Subcutaneous abdominal adipose tissue (tissue), 5 donors: ENCODE results near the gene ATP6V0D1.
"Not testable (repeated sequence)": the region's sequence is repeated elsewhere in the genome, so short reads cannot be mapped to it uniquely, and the experiment has no call there.

Experiments used
- H3K27ac ChIP-seq: one replicate; pipeline ENCODE4 v1.7.0; 2013; ENCODE audit warnings: low read depth, mild to moderate bottlenecking, inconsistent platforms, low read length, moderate library complexity
- H3K27me3 ChIP-seq, 5 donors: one replicate each; pipeline ENCODE4 v1.7.0; 2013; ENCODE audit warnings: low read length in 5 of 5, inconsistent platforms in 1 of 5; ENCODE audit not compliant: control insufficient read depth in 5 of 5, insufficient read depth in 4 of 5
- H3K36me3 ChIP-seq, 5 donors: one replicate each; pipeline ENCODE4 v1.7.0; 2013; ENCODE audit warnings: low read length in 5 of 5; ENCODE audit not compliant: control insufficient read depth in 5 of 5, insufficient read depth in 5 of 5
- H3K4me1 ChIP-seq, 5 donors: one replicate each; pipeline ENCODE4 v1.7.0; 2013; ENCODE audit warnings: low read length in 5 of 5, mild to moderate bottlenecking in 3 of 5, moderate library complexity in 1 of 5; ENCODE audit not compliant: control insufficient read depth in 5 of 5, insufficient read depth in 5 of 5
- H3K4me3 ChIP-seq, 5 donors: one replicate each; pipeline ENCODE4 v1.7.0; 2013; ENCODE audit warnings: low read length in 5 of 5, low read depth in 1 of 5
- H3K9ac ChIP-seq, 5 donors: one replicate each; pipeline ENCODE4 v1.7.0; 2013; ENCODE audit warnings: low read length in 5 of 5, mild to moderate bottlenecking in 4 of 5, moderate library complexity in 3 of 5
- H3K9me3 ChIP-seq, 5 donors: one replicate each; pipeline ENCODE4 v1.7.0; 2013; ENCODE audit warnings: low read length in 5 of 5; ENCODE audit not compliant: control insufficient read depth in 5 of 5
- donor health status: healthy.
- donor health status: healthy.
- donor health status: healthy.
- donor health status: healthy.
- donor health status: healthy.

Gene ATP6V0D1

GRCh38 chr16:67519242-67519641 is 38.3 kb upstream of the ATP6V0D1 start:
- Histone ChIP-seq H3K27ac (no peak overlapping the region), H3K9ac (no peak overlapping the region), H3K9me3 (no peaks in the 10 kb centered on the region), H3K36me3 (no peaks in the 10 kb centered on the region), H3K4me1 (peaks cover 6 to 25% (median 10%) of the 10 kb centered on the region in 5 donors), H3K27me3 (no peaks in the 10 kb centered on the region), H3K4me3 (no peak overlapping the region)

- Histone ChIP-seq H3K27ac (no peak overlapping the region), H3K27me3 (no peaks in the 10 kb centered on the region), H3K4me1 (peaks cover 6 to 25% (median 10%) of the 10 kb centered on the region in 5 donors), H3K9ac (no peak overlapping the region), H3K4me3 (no peak overlapping the region), H3K9me3 (no peaks in the 10 kb centered on the region), H3K36me3 (no peaks in the 10 kb centered on the region)
Observed at GRCh38 chr16:67518676-67519075, 37.7 kb upstream of the ATP6V0D1 start.

GRCh38 chr16:67517661-67518423 is 36.9 kb upstream of the ATP6V0D1 start:
- H3K27me3 ChIP-seq: no peaks in the 10 kb centered on the region
- no peaks in the 10 kb centered on the region for H3K36me3 ChIP-seq
- peaks cover 6 to 25% (median 10%) of the 10 kb centered on the region in 5 donors for H3K4me1 ChIP-seq
- H3K4me3 ChIP-seq: no peak overlapping the region
- H3K9ac ChIP-seq: no peak overlapping the region
- H3K9me3 ChIP-seq: no peaks in the 10 kb centered on the region
- no peak overlapping the region for H3K27ac ChIP-seq

- Histone ChIP-seq H3K27ac (no peak overlapping the region), H3K4me1 (peaks cover 6 to 25% (median 10%) of the 10 kb centered on the region in 5 donors)
Observed at GRCh38 chr16:67517155-67517445, 36.1 kb upstream of the ATP6V0D1 start.

GRCh38 chr16:67516296-67517154 is 35.6 kb upstream of the ATP6V0D1 start:
- no peaks in the 10 kb centered on the region for H3K9me3 ChIP-seq
- no peak overlapping the region for H3K4me3 ChIP-seq
- no peak overlapping the region for H3K27ac ChIP-seq
- no peaks in the 10 kb centered on the region for H3K36me3 ChIP-seq
- H3K4me1 ChIP-seq: peaks cover 3 to 21% (median 7%) of the 10 kb centered on the region in 5 donors
- H3K9ac ChIP-seq: peak overlapping the region in 1 of 5 donors; percentile 12
- no peaks in the 10 kb centered on the region for H3K27me3 ChIP-seq

More at GRCh38 chr16:67517155-67517445, 36.1 kb upstream of the ATP6V0D1 start:
- H3K36me3 ChIP-seq: no peaks in the 10 kb centered on the region
- H3K27me3 ChIP-seq: no peaks in the 10 kb centered on the region
- no peak overlapping the region for H3K9ac ChIP-seq
- no peaks in the 10 kb centered on the region for H3K9me3 ChIP-seq
- no peak overlapping the region for H3K4me3 ChIP-seq

- H3K36me3 ChIP-seq: no peaks in the 10 kb centered on the region
- H3K9ac ChIP-seq: no peak overlapping the region
- no peak overlapping the region for H3K4me3 ChIP-seq
- H3K4me1 ChIP-seq: peaks cover 0 to 12% (median 2%) of the 10 kb centered on the region in 5 donors
- no peaks in the 10 kb centered on the region for H3K9me3 ChIP-seq
- no peak overlapping the region for H3K27ac ChIP-seq
- H3K27me3 ChIP-seq: no peaks in the 10 kb centered on the region
Observed at GRCh38 chr16:67514382-67514828, 33.4 kb upstream of the ATP6V0D1 start.

- H3K27me3 ChIP-seq, H3K9ac ChIP-seq, H3K27ac ChIP-seq, H3K36me3 ChIP-seq, H3K4me1 ChIP-seq, H3K4me3 ChIP-seq, H3K9me3 ChIP-seq: not testable (repeated sequence)
Observed at GRCh38 chr16:67513892-67514291, 32.9 kb upstream of the ATP6V0D1 start.

- Histone ChIP-seq H3K36me3 (no peaks in the 10 kb centered on the region), H3K9me3 (no peaks in the 10 kb centered on the region), H3K4me1 (peaks cover 0 to 13% (median 3%) of the 10 kb centered on the region in 5 donors), H3K27ac (no peak overlapping the region), H3K9ac (no peak overlapping the region), H3K27me3 (peaks cover 0 to 2% (median 0%) of the 10 kb centered on the region in 5 donors), H3K4me3 (no peak overlapping the region)
Observed at GRCh38 chr16:67509016-67509415, 28.1 kb upstream of the ATP6V0D1 start.

- Histone ChIP-seq H3K36me3 (no peaks in the 10 kb centered on the region), H3K4me1 (peaks cover 0 to 20% (median 6%) of the 10 kb centered on the region in 5 donors), H3K4me3 (no peak overlapping the region), H3K27ac (no peak overlapping the region), H3K9me3 (no peaks in the 10 kb centered on the region), H3K9ac (no peak overlapping the region), H3K27me3 (peaks cover 0 to 2% (median 0%) of the 10 kb centered on the region in 5 donors)
Observed at GRCh38 chr16:67506468-67506867, 25.5 kb upstream of the ATP6V0D1 start.
